ENCODE measurements around the gene CCBE1.

- TF ChIP-seq POLR2AphosphoS5 (IDR thresholded peaks at IDR 0.05) (no peak), CTCF (IDR thresholded peaks at IDR 0.05 in 8 of 11, conservative IDR thresholded peaks at IDR 0.05 in 3 of 11) (no peak)
These were observed 650 bp downstream of the CCBE1 start for GRCh38 chr18:59696311-59697235.
